RPMI8226 (cell line): ENCODE results near the gene KIF5A.
A peak's percentile ranks its signal among the peaks of the same experiment; 100 is the strongest.
"Not testable (repeated sequence)": the region's sequence is repeated elsewhere in the genome, so short reads cannot be mapped to it uniquely, and the experiment has no call there.

Source experiments
- DNase-seq: peaks from one replicate; pipeline ENCODE4 v3.0.0-alpha.2; 2015

KIF5A gene

DNA sequence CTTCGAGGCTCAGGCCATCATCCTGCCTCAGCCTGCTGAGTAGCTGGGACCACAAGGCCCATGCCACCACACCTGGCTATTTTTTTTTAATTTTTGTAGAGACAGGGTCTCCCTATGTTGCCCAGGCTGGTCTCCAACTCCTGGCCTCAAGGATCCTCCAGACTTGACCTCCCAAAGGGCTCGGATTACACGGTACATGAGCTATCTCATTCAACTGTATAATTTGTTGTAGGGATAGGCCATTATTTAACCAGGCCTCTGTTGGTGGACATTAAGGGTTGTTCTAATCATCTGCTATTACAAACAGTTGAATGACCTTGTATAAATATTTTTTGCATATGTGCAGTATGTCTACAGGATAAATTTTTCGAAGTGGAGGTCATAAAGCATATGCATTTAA lies 9.0 kb downstream of the KIF5A start:
- DNase-seq, result no peak

DNA sequence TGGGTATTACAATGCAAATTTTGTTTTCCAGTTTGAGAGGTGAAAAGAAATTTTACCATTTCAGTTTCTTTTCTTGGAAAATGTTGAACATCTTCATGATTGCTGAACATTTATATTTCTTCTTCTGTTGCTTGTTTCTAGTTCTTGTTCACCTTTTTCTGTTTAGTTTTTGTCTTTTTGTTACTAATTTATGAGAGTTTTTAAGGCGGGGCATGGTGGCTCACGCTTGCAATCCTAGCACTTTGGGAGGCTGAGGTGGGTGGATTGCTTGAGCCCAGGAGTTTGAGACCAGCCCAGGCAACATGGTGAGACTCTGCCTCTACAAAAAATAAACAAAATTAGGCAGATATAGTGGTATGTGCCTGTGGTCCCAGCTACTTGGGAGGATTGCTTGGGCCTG lies 10.7 kb downstream of the KIF5A start:
- DNase-seq, result no peak

DNA sequence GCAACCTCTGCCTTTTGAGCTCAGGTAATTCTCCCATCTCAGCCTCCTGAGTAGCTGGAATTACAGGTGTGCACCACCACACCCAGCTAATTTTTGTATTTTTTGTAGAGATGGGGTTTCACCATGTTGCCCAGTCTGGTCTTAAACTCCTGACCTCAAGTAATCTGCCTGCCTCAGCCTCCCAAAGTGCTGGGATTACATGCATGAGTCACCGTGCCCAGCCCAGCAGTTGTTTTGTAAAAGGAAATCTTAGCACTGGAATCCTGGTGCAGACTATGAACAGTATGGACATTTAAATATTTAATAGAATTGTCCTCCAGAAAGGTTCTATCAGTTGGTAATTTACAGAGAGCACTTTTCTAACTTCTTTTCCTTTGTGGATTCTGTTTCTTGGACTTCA lies 11.3 kb downstream of the KIF5A start:
- not testable (repeated sequence) for DNase-seq

DNA sequence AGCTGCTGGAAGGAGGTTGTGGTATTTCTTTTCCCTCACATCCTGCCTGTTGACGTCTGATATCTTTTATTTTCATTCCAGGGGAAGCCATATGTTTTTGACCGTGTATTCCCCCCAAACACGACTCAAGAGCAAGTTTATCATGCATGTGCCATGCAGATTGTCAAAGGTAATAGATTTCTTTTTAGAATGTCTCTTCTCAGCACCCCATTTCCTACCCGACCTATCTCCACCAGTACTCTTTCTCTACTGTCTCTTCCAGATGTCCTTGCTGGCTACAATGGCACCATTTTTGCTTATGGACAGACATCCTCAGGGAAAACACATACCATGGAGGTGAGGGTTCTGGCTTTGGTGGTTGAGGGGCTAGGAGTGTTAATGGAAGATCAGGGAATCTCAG lies 13.5 kb downstream of the KIF5A start:
- DNase-seq, result no peak

DNA sequence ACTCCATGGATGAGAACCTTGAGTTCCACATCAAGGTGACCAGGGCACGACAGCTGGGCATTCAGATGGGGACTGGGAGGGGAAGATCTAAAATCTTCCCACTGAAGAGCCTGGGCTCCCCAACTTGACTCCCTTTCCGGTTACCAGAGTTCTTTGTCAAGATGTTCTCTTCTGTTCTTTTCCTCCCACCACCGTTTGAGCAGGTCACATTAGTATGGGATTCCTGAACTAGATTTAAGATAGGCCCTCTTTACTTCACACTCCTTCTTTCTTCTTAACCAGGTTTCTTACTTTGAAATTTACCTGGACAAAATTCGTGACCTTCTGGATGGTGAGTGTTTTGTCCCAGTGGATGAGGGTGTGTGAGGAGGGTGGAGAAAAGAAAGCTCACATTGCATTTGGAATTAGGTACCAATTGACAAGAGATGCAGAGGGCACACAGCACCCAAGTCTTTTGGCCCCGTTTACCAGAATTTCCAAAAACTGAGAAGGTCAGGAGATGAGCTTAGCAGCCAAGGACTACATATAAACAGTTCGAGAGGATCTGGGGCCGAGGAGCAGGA lies 14.4 kb downstream of the KIF5A start:
- DNase-seq, result no peak

DNA sequence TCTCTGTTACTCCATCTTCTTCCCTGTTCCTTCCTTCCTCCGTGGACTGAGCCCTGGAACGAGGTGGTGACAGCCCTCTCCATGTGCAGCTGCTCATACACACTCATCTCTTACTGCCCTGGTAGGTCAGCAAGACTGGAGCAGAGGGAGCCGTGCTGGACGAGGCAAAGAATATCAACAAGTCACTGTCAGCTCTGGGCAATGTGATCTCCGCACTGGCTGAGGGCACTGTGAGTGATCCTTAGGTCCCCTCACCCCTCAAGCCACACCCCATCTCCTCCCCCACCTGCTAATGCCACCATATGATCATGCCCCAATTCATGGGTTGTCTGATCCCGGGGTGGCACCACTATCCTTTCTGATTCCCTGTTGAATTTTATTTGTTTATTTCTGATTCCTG lies 19.0 kb downstream of the KIF5A start:
- DNase-seq, result no peak

DNA sequence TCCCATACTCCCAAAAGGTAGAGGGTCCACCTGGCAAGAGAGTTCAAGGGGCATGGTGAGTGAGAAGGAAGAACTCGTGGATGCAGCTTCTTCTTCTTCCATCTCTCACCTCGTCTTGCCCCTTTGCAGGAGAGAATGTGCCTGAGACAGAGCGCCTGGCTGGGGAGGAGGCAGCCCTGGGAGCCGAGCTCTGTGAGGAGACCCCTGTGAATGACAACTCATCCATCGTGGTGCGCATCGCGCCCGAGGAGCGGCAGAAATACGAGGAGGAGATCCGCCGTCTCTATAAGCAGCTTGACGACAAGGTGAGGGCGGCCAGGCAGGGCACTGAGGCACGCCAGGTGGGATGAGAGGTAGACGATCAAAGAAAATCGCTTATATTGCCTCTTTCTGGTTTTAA lies 20.0 kb downstream of the KIF5A start:
- DNase-seq, result no peak

DNA sequence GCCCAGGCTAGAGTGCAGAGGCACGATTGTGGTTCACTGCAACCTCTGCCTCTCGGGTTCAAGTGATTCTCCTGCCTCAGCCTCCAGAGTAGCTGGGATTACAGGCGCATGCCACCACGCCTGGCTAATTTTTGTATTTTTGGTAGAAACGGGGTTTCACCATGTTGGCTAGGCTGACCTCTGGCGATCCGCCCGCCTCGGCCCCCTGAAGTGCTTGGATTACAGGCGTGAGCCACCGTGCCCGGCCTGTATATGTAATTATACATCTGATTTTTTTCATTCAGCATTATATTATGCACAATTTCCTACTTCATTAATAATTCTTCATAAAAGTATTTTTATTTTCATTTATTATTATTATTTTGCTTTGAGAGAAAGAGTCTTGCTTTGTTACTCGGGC lies 20.6 kb downstream of the KIF5A start:
- not testable (repeated sequence) for DNase-seq

DNA sequence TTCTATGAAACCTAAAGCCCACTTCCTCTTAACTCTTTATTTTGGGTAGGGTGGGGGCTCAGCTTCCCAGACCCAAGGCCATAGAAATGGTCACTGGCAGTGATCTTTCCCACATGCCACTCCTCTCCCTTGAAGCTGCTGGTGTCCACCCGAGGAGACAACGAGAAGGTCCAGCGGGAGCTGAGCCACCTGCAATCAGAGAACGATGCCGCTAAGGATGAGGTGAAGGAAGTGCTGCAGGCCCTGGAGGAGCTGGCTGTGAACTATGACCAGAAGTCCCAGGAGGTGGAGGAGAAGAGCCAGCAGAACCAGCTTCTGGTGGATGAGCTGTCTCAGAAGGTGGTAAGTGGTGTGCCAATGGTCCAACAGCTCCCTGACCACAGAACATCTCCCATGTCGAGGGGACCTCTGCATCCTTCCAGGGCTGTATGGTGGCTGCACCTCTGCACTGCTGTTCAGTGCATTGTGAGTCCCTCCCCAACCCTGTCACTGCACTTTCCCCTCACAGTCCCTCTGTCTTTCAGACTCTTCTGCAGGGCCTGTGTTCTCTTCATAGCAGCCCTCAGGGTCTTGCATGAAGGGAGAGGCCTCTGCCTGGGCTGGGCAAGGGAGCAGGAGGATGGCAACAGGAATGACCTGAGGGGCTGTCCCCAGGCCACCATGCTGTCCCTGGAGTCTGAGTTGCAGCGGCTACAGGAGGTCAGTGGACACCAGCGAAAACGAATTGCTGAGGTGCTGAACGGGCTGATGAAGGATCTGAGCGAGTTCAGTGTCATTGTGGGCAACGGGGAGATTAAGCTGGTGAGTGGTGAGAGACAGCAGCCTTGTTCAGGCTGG lies 22.3 kb downstream of the KIF5A start:
- no peak for DNase-seq

DNA sequence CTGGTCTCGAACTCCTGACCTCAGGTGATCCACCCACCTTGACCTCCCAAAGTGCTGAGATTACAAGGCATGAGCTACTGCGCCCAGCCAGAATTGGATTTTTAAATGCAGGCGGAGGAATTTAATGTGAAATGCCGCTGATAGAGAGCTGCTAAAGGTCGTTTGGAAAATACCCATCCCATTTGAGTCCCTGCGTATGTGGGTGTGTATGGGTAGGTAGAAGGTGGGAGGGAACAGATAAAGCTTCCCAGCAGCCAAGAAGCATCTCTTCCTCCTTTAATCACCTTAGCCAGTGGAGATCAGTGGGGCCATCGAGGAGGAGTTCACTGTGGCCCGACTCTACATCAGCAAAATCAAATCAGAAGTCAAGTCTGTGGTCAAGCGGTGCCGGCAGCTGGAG lies 25.0 kb downstream of the KIF5A start:
- no peak for DNase-seq

DNA sequence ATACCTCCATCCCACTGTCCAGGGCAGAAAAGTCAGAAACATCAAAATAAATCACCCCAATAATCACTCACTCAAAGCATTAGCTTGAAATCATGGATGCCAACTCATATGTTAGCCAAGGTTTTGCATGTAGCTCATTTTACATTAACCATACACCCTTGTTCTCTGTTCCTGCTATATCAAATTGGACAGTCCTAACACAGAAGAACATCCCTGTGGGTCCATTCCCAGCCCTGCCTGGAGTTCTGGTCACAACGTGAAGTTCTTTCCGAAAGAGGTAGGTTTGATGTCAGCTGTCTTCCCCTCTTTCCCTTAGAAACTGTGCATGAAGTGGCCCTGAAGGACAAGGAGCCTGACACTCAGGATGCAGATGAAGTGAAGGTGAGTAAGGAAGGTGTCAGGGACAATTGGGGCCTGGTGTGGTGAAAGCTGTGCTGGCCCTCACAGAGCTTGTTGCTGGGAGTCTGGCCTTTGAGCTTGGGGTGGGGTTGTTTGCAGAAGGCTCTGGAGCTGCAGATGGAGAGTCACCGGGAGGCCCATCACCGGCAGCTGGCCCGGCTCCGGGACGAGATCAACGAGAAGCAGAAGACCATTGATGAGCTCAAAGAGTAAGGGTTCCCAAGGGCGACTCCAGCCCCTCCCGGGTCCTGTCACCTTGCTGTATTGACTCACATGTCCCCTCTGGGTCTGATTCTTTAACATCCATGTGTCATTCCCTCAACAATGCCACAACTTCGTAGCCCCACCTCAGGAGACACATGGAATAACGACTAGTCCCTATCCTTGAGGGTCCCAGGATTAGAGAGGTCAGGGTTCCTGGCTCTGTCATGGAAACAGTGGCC lies 26.1 kb downstream of the KIF5A start:
- no peak for DNase-seq

DNA sequence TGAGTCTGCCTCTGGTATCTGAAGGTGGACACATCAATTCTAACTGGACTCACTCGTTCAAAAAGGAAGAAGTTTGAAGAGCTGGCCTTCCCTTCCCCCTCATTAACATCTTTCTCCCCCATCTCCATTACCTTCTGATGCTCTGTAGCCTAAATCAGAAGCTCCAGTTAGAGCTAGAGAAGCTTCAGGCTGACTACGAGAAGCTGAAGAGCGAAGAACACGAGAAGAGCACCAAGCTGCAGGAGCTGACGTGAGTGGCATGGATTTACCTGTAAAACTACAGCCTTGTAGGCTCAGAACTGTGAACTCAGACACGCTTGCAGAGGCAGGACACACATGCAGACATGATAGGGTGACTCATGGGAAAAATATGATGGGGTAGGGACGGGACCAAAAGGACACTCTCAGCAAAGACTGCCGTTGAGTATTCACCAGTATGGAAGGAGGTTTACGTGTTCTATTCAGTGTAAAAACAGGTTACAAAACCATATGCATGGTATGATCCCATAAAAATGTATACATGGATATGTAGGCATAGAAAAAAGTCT lies 26.8 kb downstream of the KIF5A start:
- no peak for DNase-seq

DNA sequence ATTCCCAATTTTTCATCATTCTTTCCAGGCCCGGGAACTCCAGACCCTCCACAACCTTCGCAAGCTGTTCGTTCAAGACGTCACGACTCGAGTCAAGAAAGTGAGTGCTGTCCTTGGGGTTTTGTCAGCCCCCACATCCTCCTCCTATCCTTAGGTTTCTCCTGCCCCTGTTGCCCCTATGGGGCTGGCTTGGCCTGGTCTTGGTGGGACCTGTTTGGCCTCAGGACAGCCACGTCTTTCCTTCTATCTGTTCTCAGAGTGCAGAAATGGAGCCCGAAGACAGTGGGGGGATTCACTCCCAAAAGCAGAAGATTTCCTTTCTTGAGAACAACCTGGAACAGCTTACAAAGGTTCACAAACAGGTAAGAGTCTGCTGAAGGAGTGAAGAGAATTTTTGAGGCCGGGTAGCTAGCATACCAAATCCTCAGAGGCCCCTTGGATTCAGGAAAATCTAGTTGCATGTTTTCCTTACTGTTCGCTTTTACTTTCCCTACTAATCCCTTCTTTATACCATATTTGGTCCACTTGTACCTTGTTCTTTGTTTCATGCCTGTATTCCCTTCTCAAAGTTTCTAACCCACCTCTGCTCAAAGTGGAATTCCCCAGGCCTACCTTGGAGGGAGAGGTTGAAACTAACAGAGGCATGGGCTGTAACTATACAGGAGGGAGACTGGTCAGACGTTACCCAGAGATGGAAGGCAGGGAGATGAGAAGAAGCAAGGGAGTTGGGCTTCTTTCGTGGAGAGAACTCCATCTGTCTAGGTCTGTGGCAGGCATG lies 28.3 kb downstream of the KIF5A start:
- no peak for DNase-seq

DNA sequence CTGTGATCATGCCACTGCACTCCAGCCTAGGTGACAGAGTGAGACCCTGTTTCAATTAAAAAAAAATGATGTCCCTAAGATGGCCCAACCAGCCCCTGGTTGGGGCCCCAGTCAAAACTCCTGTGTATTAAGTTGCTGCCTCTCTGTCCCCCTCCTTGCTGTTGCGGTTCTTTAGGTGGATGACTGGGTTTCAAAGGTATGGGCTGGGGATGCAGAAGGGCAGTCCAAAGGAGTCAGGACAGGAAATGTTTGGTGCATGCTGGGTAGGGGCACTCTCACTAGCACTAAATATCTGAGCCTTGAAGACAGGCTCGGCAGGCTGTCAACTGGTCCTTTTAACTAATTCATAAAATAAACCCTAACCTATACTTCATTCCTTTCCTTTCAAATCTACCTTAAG lies 29.2 kb downstream of the KIF5A start:
- DNase-seq, result no peak

DNA sequence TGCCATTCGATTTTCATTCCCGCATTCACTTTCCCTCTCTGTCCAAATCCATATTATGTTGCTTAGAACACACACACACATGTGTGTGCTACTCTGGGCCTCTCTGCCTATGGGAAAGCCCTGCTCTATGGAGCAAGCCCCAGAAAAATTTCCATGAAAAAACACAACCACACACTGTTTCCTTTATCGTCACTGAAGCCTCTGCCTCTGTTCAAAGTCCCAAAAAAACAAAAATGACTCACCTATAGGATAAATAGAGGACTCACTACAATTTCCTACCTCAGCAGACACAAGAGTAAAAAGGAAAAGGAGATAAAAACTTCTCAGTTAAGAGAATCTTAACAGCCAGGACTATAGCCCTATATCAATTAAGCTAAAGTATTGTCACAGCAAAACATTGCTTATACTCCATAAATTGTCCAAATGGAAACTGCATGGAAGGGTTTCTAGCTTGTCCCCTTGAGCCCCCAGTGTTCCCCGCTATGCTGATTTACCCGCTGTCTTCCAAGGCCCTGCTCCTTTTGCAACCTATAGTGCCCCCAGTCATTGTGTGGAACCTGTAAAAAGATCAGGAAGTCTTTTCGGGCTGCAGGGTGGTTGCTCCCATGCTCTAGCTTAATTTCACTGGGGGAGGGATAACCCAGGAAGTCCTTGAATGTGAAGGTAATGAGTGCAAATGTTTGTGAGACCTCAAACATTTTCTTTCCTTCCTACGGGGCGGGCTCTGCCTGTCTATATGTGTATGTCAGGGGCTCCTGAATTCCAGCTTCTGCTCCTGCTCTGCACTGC lies 30.0 kb downstream of the KIF5A start:
- DNase-seq, result no peak

DNA sequence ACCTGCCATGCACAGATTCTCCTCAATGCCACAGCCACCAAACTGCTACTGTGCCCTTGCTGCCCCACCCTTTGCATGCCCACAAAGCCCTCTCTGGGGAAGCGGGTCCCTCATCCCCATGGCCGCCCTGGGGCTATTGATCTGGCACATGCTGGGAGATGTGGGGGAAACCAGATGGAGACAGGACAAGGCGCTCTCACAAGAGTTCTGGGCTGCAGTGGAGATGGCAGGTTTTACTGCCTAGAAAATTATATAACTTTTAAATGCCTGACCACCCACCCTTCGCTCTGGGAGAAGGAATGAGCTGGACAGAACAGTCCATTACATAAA lies 30.6 kb downstream of the KIF5A start:
- DNase-seq, result no peak

DNA sequence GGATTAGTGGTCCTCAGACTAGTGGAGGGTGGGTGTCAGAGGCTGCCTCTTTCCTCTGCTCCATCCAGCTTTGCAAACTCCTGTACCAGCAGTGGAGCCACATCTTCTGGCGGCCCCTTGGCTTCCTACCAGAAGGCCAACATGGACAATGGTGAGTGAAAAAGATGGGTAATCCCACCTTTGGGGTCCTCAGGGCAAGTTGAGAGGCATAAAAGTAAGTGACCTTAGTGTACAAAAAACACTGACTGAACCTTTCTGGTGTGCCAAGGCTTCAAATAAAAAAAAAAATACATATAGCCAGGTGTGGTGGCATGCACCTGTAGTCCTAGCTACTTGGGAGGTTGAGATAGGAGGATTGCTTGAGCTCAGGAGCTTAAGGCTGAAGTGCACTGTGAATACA lies 32.0 kb downstream of the KIF5A start:
- no peak for DNase-seq

DNA sequence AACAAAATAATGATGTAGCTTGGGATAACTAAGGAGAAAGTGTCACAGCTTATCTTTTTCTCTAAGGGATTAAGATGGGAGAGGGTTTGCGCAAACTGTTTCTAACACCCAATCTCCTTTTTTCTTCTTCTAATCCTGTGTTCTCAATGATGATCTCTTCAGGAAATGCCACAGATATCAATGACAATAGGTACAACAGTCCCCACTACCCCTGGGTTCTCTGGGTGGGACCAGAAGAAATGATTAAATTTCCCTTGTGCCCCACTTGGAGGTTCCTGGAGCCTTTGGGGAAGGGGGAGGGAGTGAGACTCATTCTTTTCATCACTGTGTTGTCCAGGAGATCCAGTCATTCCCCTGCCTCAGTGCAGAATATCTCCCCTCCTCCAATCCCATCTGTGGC lies 32.6 kb downstream of the KIF5A start:
- no peak for DNase-seq

DNA sequence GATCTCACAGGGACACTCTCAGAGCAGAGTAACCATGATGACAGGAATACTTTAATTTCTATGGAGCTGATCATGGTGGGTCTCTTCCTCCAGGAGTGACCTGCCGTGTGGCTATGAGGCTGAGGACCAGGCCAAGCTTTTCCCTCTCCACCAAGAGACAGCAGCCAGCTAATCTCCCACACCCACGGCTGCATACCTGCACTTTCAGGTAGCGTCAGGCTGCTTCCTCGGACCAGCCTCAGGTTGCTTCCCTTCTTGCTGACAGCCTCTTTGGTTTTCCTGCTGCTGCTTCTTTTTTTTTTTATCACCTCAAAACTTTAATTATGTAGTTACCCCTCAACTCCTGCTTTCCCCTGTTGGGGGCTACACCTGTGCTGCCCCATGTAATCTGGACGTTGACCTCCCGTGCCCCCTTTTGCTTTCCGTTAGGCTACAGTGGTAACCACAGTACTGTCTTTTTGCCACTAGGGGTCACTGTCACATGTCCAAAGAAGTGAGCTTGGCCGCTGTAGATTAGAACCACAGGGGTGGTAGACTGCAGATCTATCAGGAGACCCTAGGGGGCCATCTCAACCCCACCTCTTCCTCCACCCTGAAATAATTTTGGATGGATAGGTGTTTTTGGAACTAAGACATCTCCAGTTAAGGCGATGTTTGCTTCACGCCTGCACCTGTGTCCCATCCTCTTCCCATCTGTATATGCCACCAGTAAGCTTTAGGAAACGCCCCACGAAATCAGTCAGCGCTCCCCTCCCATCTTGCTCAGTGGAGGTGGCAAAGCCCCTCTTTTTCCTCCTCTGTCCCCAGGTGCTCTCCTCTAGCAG lies 33.4 kb downstream of the KIF5A start:
- peak; percentile 84 for DNase-seq

DNA sequence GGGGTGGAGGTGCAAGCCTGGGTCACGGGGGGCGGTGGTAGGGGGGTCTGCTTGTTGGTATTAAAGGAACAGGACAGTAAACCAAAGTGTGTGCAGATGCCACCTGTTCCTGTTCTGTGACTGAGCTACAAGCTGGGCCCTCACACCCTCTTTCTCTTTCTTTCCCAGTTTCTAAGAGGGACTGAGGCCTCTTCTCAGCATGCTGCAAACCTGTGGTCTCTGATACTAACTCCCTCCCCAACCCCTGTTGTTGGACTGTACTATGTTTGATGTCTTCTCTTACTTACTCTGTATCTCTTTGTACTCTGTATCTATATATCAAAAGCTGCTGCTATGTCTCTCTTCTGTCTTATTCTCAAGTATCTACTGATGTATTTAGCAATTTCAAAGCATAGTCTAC lies 34.2 kb downstream of the KIF5A start:
- no peak for DNase-seq

DNA sequence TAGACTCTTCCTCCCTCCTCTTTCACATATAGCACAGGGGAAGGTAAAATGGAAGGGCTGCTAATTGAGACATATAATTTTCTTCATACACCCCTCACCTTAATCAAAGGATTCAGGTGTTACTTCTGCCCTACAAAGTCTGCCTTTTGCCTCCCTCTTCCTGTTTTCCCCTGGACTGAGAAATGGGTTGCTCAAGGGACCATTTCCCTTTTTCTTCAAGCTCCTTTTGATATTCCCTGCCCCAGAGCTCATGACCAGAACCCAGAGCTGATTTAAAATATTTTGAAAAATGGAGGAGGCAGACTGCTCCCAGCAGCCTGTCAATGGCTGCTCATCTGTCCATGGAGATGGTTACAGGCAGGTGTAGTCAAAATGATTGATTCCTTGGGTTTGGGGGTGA lies 34.8 kb downstream of the KIF5A start:
- no peak for DNase-seq
